ENCODE data around the gene DUOX1.

DNA sequence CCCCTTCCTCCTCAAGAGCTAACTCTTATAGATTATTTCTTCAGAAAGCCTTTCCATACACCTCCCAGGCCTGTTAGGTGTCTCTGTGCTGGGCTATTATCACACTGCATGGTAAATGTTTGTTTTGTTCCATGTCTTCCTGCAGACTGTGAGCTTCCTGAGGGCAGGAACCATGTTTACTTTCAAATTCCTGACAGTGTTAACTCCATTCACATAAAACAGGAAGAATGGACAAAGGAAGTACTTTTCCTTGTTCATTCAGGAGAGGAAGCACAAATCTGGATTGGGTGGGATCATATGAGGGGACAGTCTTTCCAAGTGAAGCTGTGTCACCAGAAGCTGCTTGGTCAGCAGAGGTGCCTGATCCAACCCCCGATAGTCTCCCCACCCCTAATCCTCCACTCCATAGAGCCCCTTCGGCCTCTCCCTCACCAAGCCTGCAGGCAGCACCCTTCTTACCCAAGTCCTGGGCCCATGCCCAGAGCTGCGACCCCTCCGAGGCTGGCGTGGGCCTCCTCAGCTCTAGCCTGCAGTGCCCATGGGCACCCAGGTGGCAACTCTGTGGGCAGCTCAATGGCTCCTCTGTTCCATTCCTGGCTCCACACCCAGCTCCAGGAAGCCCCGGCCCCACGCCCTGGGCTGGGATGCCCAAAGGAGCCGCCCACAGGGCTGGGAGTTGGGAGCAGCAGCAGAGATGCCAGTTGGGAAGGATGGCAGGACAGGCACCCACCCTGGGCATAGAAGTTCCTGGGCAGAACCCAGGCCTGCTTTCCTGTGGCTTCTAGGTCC is 51.0 kb downstream of the DUOX1 start:
- TF ChIP-seq, protein P1, sequence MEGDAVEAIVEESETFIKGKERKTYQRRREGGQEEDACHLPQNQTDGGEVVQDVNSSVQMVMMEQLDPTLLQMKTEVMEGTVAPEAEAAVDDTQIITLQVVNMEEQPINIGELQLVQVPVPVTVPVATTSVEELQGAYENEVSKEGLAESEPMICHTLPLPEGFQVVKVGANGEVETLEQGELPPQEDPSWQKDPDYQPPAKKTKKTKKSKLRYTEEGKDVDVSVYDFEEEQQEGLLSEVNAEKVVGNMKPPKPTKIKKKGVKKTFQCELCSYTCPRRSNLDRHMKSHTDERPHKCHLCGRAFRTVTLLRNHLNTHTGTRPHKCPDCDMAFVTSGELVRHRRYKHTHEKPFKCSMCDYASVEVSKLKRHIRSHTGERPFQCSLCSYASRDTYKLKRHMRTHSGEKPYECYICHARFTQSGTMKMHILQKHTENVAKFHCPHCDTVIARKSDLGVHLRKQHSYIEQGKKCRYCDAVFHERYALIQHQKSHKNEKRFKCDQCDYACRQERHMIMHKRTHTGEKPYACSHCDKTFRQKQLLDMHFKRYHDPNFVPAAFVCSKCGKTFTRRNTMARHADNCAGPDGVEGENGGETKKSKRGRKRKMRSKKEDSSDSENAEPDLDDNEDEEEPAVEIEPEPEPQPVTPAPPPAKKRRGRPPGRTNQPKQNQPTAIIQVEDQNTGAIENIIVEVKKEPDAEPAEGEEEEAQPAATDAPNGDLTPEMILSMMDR (IDR thresholded peaks at IDR 0.05), result no peak
- no peak for TF ChIP-seq POLR2A (IDR thresholded peaks at IDR 0.05)
